Measurements from ENCODE around the gene GOLGA6L7. TPM values are rescaled to one million over a fixed set of nuclear protein-coding genes. Genes with fewer than 3 reads are reported as not detected.
A peak's percentile ranks its signal among the peaks of the same experiment; 100 is the strongest.
"Not testable (repeated sequence)": the region's sequence is repeated elsewhere in the genome, so short reads cannot be mapped to it uniquely, and the experiment has no call there.

The GOLGA6L7 gene
- total and polyA plus RNA-seq, 12 donors = not detected

DNA sequence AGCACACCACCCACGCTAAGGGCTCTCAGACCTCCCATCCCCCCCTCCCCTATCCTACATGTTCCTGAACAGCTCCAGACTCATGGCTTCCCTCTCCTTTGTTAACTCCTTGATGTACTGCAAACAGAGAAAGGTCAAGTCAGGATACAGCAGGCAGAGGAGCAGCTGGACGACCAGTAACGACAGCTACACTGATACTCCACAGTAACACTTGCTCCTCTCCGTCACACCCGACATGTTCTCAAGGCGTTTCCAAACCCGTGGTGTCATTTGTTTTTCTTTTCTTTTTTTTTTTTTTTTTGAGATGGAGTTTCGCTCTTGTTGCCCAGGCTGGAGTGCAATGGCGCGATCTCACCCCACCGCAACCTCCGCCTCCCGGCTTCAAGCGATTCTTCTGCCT is 4.3 kb downstream of the GOLGA6L7 start:
- H3K27ac ChIP-seq; DNase-seq; H3K9me3 ChIP-seq; H3K4me3 ChIP-seq; H3K27me3 ChIP-seq; H3K4me1 ChIP-seq; H3K36me3 ChIP-seq; ATAC-seq; intact Hi-C loops (cut with DNase I): not testable (repeated sequence)
- 49 to 61% methylated on average over 3 to 8 of the region's 14 CpGs for WGBS, 2 donors

DNA sequence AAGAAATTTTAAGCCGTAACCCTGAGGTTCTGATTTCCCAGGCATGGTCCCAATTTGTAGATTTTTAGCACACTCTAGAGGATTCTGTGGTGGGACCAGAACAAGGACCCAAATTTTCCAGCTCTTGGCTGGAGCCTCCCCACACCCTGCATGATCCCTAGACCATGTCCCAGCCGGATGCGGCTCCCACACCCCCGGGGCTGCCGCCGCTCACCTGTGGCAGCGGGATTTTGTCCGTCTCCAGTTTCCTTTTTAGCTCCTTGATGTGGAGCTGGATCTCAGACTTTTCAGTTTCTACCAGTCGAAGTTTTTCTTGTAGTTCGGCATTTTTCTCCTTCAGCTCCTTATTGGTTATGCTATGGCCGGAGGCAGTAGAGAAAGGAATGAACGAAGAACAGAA is 4.9 kb downstream of the GOLGA6L7 start:
- DNase-seq; H3K27ac ChIP-seq; H3K36me3 ChIP-seq; H3K9me3 ChIP-seq; intact Hi-C loops (cut with DNase I); ATAC-seq; H3K4me3 ChIP-seq; H3K27me3 ChIP-seq; H3K4me1 ChIP-seq: not testable (repeated sequence)
- WGBS, 2 donors = 94 to 99% methylated on average over 12 of the region's 12 CpGs

DNA sequence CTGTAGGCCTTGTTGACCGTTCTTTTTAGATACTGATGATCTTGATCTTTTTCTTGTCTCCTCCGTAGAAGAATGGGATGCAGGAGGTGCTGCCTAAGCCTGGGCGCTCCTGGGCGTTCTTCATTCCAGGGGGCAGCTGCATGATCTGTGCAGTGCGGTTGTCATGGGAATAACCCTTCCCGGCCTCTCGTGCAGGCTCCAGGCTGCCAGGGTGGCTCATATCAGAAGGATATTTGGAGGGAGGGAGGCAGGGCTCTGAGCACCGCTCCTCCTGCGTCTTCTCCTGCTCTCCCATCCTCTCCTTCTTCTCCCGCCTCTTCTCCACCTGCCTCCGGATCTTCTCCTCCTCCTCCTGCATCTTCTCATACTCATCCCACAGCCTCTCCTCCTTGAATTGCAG is 6.2 kb downstream of the GOLGA6L7 start:
- H3K4me3 ChIP-seq; intact Hi-C loops (cut with DNase I); H3K4me1 ChIP-seq; ATAC-seq; H3K9me3 ChIP-seq; H3K27ac ChIP-seq; DNase-seq; H3K36me3 ChIP-seq; H3K27me3 ChIP-seq: not testable (repeated sequence)
- 73 to 79% methylated on average over 11 of the region's 11 CpGs for WGBS, 2 donors

DNA sequence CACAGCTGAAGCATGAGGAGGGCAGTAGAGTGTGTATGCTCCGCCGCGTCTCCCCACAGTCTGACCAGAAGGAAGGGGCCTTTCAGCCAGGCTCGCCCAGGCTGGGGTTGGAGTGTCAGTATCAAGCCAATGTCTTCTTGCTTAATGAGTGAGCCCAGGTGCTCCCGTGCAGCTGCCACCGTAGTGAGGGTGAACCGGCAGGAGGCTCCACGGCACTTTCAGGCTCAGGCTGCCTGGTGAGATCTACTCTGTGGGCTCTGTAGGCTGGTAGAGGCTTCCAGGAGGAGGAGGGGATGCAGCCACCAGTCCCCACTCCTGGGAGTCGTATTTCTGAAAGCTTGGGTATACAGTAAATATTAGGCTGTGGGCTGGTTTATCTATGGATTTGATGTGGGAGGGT is 8.2 kb downstream of the GOLGA6L7 start:
- H3K27ac ChIP-seq; H3K9me3 ChIP-seq; ATAC-seq; DNase-seq; H3K36me3 ChIP-seq; H3K4me1 ChIP-seq; H3K4me3 ChIP-seq; intact Hi-C loops (cut with DNase I); H3K27me3 ChIP-seq: not testable (repeated sequence)
- WGBS, 2 donors = 67 to 75% methylated on average over 4 to 5 of the region's 9 CpGs

DNA sequence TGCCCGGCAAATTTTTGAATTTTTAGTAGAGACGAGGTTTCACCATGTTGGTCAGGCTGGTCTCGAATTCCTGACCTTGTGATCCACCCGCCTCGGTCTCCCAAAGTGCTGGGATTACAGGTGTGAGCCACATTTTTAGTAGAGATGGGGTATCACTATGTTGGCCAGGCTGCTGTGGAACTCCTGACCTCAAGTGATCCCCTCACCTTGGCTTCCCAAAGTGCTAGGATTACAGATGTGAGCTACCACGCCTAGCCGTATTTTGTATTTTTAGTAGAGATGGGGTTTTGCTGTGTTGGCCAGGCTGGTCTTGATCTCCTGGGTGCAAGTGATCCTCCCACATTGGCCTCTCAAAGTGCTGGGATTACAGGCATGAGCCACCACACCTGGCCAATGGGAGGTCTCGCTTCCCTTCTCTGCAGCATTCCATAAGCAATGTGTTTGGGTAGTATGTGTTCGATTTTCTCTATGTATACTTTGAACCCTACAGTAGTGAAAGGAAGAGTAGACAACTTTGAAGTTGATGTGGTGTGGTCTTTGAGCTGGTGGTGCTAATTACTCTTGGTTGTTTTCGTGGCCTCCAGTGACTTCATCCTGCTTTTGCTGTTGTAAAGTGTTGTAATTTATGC is 13.4 kb downstream of the GOLGA6L7 start:
- H3K27ac ChIP-seq; intact Hi-C loops (cut with DNase I); H3K4me3 ChIP-seq; H3K36me3 ChIP-seq; H3K9me3 ChIP-seq; DNase-seq; ATAC-seq; H3K4me1 ChIP-seq: not testable (repeated sequence)
- peaks cover 0 to 12% (median 0%) of the 10 kb centered on the region in 7 donors for H3K27me3 ChIP-seq
- 94 to 95% methylated on average over 10 of the region's 10 CpGs for WGBS, 2 donors

DNA sequence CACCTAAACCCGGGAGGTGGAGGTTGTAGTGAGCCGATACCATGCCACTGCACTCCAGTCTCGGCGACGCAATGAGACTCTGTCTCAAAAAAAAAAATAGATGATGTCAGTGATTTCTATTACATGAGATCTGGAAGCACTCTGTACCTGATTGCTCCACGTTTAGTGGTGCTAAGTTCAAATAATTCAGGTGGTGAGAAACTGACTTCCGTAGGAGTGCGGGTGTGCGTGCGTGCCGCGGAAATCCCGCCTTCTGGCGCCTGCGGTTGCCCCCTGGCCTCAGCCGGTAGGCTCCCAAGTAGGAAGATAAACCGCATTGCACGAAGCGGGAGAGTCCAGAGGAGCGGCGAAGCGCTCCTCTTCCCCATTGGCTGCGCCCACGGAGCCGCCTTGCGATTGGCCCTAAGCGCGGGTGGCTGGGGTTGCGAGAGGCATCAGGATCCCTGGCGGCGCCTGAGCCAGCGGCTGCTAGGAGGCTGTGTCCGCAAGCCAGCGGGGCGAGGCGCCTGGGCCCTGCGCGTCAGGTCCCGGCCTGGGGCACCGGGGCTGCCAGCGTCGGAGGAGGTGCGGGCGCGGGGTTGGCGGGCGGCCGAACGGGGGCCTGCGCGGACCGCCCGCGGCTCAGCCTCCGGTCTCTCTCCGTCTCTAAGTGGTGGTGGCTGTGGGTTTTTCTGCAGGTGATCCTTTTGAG is 16.4 kb downstream of the GOLGA6L7 start:
- Histone ChIP-seq H3K27me3 (peaks cover 0 to 12% (median 0%) of the 10 kb centered on the region in 7 donors), H3K27ac (peak overlapping the region in 3 of 10 donors; percentile 19 to 49 (median 39)), H3K4me3 (peak overlapping the region in 9 of 10 donors; percentile 21 to 48 (median 39))
- H3K4me1 ChIP-seq; intact Hi-C loops (cut with DNase I); H3K9me3 ChIP-seq; H3K36me3 ChIP-seq: not testable (repeated sequence)
- DNase-seq (peak; percentile 34 to 74), ATAC-seq (peak; percentile 91 to 100 (median 97))
- 2 to 4% methylated on average over 55 to 56 of the region's 56 CpGs for WGBS, 2 donors
- TF ChIP-seq, protein P1, sequence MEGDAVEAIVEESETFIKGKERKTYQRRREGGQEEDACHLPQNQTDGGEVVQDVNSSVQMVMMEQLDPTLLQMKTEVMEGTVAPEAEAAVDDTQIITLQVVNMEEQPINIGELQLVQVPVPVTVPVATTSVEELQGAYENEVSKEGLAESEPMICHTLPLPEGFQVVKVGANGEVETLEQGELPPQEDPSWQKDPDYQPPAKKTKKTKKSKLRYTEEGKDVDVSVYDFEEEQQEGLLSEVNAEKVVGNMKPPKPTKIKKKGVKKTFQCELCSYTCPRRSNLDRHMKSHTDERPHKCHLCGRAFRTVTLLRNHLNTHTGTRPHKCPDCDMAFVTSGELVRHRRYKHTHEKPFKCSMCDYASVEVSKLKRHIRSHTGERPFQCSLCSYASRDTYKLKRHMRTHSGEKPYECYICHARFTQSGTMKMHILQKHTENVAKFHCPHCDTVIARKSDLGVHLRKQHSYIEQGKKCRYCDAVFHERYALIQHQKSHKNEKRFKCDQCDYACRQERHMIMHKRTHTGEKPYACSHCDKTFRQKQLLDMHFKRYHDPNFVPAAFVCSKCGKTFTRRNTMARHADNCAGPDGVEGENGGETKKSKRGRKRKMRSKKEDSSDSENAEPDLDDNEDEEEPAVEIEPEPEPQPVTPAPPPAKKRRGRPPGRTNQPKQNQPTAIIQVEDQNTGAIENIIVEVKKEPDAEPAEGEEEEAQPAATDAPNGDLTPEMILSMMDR (IDR thresholded peaks at IDR 0.05) = peak in 1 of 9 donors; percentile 6

DNA sequence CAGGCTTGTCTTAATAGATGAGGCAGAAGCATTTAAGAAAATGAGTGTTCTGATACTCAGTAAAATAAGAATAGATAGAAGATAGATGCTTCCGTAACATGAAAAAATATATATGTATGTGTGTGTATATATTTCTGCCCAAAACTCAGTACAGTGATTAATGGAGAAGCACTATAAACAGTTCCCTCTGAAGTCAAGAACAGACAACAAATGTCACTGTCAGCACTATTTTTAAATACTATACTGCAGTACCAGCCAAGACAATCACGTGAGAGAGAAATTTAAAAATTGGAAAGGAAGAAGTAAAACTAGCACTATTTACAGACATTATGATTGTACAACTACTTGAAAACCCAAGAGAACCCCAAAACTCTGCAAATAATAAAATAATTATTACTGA is 27.0 kb downstream of the GOLGA6L7 start:
- H3K4me3 ChIP-seq; DNase-seq; H3K27ac ChIP-seq; H3K36me3 ChIP-seq; H3K27me3 ChIP-seq; H3K4me1 ChIP-seq; intact Hi-C loops (cut with DNase I); H3K9me3 ChIP-seq: not testable (repeated sequence)
- ATAC-seq = peak in 4 of 8 donors; percentile 51 to 81 (median 74)
- 47 to 60% methylated on average over 2 of the region's 2 CpGs for WGBS, 2 donors

DNA sequence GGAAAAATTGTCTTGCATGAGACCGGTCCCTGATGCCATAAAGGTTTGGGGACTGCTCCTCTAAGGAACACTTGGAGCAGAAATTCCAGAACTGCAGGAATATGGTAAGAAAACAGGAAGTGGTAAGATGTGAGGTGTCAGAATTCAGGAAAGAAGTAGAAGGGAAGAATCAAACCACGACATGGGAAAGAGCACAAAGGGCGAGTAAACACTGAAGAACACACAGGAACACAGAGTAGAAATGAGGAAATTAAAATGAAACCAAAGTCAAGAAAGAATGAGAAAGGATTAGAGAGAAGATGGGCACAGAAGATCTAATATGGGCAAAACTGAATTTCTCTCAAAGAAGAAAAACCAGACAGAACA is 28.5 kb downstream of the GOLGA6L7 start:
- WGBS, 2 donors = no CpG with 5 or more reads among the region's 3 CpGs
- H3K27ac ChIP-seq; H3K4me3 ChIP-seq; intact Hi-C loops (cut with DNase I); H3K27me3 ChIP-seq; DNase-seq; ATAC-seq; H3K36me3 ChIP-seq; H3K4me1 ChIP-seq; H3K9me3 ChIP-seq: not testable (repeated sequence)

DNA sequence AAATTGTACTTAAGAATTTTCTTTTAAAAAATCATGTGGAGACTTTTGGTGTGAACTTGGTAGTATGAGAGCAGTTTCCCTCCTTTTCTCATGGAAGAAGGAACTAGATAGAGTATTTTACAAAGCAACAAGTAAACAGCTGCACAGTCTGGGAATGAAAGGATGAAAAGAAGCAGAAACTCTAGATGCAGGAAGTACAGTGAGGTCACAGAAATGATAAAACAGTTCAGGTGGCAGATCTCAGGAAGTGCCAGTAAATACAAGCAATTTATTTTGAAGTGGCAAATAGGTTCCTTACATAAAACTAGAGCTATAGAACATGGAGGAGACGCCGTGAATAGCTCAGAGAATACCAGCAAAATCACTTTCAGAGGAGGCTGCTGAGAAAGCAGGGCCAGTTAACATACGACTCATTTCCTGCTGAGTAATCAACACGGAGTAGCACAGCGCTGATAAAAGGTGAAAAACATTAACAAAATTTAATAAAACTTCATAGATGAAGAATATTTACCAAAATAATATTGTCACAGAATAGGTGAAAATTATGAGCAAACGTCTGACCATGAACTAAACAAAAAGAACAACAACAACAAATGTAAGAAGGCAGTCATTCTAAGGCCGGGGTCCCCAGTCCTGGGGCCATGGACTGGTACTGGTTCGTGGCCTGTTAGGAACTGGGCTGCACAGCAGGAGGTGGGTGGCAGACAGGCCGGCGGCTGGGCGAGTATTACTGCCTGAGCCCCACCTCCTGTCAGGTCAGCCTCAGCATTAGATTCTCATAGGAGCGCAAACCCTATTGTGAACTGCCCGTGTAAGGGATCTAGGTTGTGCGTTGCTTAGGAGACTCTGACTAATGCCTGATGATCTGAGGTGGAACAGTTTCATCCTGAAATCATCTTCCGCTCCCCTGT is 29.2 kb downstream of the GOLGA6L7 start:
- H3K4me3 ChIP-seq; H3K9me3 ChIP-seq; H3K27ac ChIP-seq; H3K4me1 ChIP-seq; intact Hi-C loops (cut with DNase I); DNase-seq; H3K36me3 ChIP-seq; H3K27me3 ChIP-seq: not testable (repeated sequence)
- ATAC-seq = peak in 1 of 8 donors; percentile 75
- WGBS, 2 donors = 50 to 59% methylated on average over 10 of the region's 15 CpGs

DNA sequence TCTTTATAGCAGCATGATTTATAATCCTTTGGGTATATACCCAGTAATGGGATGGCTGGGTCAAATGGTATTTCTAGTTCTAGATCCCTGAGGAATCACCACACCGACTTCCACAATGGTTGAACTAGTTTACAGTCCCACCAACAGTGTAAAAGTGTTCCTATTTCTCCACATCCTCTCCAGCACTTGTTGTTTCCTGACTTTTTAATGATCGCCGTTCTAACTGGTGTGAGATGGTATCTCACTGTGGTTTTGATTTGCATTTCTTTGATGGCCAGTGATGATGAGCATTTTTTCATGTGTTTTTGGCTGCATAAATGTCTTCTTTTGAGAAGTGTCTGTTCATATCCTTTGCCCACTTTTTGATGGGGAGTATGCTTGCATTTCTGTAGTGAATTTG is 30.3 kb downstream of the GOLGA6L7 start:
- H3K27ac ChIP-seq; H3K9me3 ChIP-seq; ATAC-seq; intact Hi-C loops (cut with DNase I); DNase-seq; H3K36me3 ChIP-seq; H3K4me1 ChIP-seq; H3K27me3 ChIP-seq; H3K4me3 ChIP-seq: not testable (repeated sequence)
- 75 to 84% methylated on average over 2 of the region's 3 CpGs for WGBS, 2 donors

Measured in heart right ventricle (tissue), 16 donors.